Suprapubic skin (tissue), 3 donors: ENCODE measurements around the gene NFATC2.

Experiments used
- CTCF ChIP-seq, 2 donors: fragments of 200-600 bp in 1 of 2; fragments of 450-650 bp in 1 of 2; sonication (generic) in 1 of 2; IDR thresholded peaks; one replicate each; pipeline ENCODE4 v1.5.1; 2016 to 2019; ENCODE audit warnings: antibody characterized with exemption in 2 of 2, mild to moderate bottlenecking in 1 of 2, moderate library complexity in 1 of 2
- POLR2AphosphoS5 ChIP-seq, 3 donors: sonication (generic); formaldehyde crosslinking; IDR thresholded peaks; one replicate each; pipeline ENCODE4 v1.6.1; 2017; ENCODE audit warnings: antibody characterized with exemption in 3 of 3

DNA sequence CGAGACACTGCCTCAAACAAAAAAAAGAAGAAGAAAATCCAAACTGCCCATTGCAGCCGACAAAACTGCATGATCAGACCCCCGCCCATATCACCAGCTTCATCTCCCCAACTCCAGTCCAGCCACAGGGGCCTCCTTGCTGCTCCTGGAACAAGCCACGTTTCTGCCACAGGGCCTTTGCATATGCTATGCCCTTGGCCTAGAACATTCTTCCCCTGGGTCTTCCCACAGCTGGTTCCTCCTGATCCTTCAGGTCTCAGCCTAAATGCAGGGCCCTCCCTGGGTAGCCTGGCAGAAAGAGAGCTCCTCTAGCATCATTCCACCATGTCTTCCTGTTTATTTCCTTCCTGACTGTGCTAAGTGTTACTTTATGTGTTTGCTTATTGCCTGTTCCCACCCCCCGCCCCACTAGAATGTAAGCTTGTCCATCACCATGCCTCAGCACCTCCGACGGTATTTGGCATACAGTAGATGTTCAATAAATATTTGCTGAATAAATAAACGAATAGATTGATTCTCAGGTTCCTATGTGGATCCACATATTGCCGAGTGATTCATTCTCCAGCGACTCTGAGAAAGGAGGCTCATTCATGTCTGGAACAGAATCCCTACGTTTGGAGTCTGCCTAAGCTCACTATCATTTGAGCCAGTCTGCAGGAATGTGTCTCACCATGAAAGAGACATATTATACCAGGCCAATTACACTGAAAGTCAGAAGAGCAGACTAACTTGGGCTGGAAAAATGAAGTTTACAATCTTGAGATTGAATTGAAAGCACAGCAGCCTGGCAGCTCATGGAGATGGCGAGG lies 56.1 kb downstream of the NFATC2 start:
- TF ChIP-seq CTCF (IDR thresholded peaks at IDR 0.05) (no peak), POLR2AphosphoS5 (IDR thresholded peaks at IDR 0.05) (no peak)
